Loucy (cell line): Measurements from ENCODE around the gene ASB2.

Experiments
- EZH2phosphoT487 ChIP-seq: fragments of 200-600 bp; IDR thresholded peaks from 2 replicates; pipeline ENCODE4 v1.6.1; 2018; ENCODE audit warnings: antibody characterized with exemption, mild to moderate bottlenecking, moderate library complexity, borderline replicate concordance
- TF ChIP-seq, protein P1 (sequence below): fragments of 200-600 bp; sonication (generic); conservative IDR thresholded peaks from 2 replicates; pipeline ENCODE4 v1.5.1; 2014; ENCODE audit warnings: mild to moderate bottlenecking, antibody characterized with exemption, low read length

DNA sequence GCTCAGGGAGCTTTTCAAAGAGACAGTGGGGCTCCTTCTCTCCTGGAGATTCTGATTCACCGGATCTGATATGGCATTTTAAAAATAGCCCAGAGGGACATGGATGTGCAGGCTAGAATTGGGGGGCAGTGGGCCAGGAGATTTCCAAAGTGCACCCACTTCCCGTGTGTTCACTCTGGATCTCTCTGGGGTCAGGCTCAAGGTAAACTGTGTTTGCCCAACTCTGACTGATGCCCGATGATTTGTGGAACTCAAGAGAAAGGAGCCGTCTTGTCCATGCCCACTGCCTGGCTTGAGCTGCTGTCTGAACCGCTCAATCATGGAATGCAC lies 31.3 kb downstream of the ASB2 start:
- no peak for TF ChIP-seq EZH2phosphoT487
- TF ChIP-seq, protein P1, sequence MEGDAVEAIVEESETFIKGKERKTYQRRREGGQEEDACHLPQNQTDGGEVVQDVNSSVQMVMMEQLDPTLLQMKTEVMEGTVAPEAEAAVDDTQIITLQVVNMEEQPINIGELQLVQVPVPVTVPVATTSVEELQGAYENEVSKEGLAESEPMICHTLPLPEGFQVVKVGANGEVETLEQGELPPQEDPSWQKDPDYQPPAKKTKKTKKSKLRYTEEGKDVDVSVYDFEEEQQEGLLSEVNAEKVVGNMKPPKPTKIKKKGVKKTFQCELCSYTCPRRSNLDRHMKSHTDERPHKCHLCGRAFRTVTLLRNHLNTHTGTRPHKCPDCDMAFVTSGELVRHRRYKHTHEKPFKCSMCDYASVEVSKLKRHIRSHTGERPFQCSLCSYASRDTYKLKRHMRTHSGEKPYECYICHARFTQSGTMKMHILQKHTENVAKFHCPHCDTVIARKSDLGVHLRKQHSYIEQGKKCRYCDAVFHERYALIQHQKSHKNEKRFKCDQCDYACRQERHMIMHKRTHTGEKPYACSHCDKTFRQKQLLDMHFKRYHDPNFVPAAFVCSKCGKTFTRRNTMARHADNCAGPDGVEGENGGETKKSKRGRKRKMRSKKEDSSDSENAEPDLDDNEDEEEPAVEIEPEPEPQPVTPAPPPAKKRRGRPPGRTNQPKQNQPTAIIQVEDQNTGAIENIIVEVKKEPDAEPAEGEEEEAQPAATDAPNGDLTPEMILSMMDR, result no peak
